ENCODE results near the gene APCDD1. TPM values are rescaled to one million over a fixed set of nuclear protein-coding genes. Genes with fewer than 3 reads are reported as not detected.

APCDD1 gene
- total RNA-seq, 2 experiments from 2014 or later, result not detected

DNA sequence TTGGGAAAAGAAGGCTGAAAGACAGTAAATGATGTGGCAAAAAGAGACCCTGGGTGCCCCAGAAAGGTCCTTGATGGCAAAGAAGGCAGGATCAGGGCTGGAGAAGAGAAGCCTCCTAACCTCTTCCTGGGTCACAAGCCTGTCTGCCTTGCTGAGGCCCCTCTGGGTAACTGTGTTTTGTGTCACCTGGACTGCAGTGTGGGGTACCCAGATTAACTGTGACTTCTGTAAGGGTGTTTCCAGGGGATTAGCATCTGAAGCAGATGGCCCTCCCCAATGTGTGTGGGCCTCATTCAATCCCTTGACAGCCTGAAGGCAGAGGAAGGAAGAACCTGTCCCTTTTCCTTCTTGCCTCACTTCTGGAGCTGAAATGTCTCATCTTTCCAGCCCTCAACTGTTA is 35.6 kb upstream of the APCDD1 start:
- Mint-ChIP-seq H3K4me3 (no peak overlapping the region), H3K27ac (no peak overlapping the region), H3K27me3 (no peaks in the 10 kb centered on the region), H3K36me3 (ENCODE audit: low read depth) (no peaks in the 10 kb centered on the region), H3K4me1 (no peaks in the 10 kb centered on the region), H3K9me3 (no peaks in the 10 kb centered on the region)
- ChIA-PET CTCF (interaction anchor here (0.6 to 0.7 kb wide), 2 partner anchors 10 to 645 kb away, joined by 3 to 4 read pairs; no protein-coding TSS in a partner anchor), POLR2A (no interaction called here)
- DNase-seq, result no peak

DNA sequence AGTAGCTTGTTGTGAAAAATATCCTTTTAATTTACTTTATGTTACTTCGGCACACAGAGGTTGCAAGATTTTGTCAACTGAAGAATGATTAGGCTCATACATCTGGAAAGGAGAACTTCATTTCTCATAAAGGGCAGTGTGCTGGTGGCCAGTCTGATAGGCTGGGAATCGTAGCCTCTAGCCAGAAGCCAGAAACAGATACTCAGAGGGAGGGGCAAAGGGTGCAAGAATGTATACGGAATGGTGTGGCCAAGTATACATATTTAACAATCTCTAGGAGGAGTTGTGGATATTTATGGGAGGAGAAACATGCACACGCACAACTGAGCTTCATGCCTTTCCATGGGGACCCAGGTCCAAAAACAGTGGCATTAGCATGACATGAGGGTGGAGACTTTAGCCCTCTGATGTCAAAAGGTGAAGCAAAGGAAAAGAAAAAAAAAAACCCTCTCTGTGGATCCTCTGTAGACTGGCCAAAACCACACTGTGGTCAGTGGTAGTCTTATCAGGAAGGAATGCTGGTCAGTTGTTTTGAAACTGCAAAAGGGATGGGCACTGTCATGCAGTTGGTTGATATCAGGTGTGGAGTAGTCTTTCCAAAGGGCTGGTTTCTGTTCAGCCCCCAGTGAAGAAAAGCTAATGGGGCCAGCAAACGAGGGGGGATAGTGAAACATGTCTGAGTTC is 34.9 kb upstream of the APCDD1 start:
- Mint-ChIP-seq H3K27me3 (no peaks in the 10 kb centered on the region), H3K27ac (no peak overlapping the region), H3K9me3 (no peaks in the 10 kb centered on the region), H3K36me3 (ENCODE audit: low read depth) (no peaks in the 10 kb centered on the region), H3K4me3 (no peak overlapping the region), H3K4me1 (no peaks in the 10 kb centered on the region)
- ChIA-PET POLR2A (no interaction called here), CTCF (no interaction called here)
- DNase-seq, result no peak

DNA sequence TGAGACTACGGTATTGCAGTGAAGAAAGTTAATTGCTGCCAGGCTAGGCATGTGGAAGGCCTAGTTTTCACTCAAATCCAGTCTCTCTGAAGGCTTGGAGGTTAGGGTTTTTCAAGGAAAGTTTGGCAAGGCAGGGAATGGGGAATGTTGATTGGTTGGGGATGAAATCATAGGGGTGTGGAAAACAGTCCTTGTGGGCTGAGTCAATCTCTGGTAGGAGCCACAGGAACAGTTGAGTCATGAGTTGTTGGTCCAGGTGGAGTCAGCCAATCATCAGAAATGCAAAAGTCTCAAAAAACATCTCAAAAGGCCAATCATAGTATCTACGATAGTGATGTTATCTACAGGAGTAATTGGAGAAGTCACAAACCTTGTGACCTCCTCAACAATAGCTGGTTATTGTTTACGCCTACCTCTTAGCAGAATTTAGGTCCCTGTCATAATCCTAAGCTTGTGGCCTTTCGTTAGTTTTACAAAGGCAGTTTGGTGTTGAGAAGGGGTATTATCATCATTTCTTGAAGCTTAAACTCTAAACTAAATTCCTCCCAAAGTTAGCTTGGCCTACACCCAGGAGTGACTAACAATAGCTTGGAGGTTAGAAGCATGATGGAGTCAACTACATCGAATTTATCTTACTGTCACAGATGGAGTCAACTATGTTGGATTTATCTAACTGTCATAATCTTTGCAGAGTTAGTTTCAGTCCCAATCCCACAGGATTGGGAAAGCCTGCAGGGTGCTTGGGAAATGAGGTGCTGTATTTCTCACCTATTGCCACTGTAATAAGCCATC is 33.7 kb upstream of the APCDD1 start:
- Mint-ChIP-seq H3K27me3 (peaks cover 2% of the 10 kb centered on the region), H3K4me1 (no peaks in the 10 kb centered on the region), H3K36me3 (ENCODE audit: low read depth) (no peaks in the 10 kb centered on the region), H3K9me3 (no peaks in the 10 kb centered on the region), H3K4me3 (no peak overlapping the region), H3K27ac (no peak overlapping the region)
- ChIA-PET CTCF (no interaction called here), POLR2A (no interaction called here)
- DNase-seq, result no peak

DNA sequence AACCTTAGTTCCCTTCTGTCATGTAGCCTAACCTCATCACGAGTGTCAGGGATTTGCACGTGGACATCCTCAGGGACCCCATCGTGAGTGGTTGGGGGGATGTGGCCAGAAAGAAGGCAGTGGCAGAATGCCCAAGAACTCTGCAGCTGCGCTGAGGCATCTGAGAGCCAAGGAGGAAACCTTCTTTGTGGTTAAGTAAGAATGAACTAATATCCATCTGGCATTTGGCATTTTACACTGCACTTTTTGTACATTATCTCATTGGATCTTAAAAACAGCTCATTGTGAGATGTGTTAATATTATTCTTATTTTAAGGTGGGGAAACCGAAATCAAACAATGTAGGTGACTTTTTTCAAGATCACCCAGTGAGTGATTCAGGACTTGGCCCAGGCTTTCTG is 32.6 kb upstream of the APCDD1 start:
- ChIA-PET POLR2A (no interaction called here), CTCF (no interaction called here)
- no peak overlapping the region for H3K27ac Mint-ChIP-seq
- H3K27me3 Mint-ChIP-seq, result peaks cover 2% of the 10 kb centered on the region
- H3K4me1 Mint-ChIP-seq, result no peaks in the 10 kb centered on the region
- H3K36me3 Mint-ChIP-seq (ENCODE audit: low read depth), result no peaks in the 10 kb centered on the region
- no peaks in the 10 kb centered on the region for H3K9me3 Mint-ChIP-seq
- no peak for DNase-seq
- H3K4me3 Mint-ChIP-seq, result no peak overlapping the region

DNA sequence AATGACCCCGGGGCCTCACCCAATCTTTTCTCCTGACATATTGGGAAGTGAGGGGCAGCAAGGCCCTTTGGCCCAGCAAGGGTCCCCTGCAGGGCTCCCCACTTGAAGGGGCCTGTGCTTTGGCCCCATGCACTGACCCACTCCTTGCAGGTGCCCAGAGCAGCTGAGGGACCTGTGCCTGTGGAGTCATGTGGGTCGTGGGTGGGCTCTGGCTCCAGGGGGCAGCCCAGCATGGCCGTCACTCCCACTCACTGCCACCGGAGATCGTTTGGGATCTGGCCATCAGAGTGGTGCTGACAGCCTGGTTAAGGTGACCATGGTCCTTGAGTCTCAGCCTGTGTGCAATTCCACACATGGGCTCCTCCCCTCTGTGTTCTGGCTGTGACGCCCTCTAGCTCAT is 31.7 kb upstream of the APCDD1 start:
- Mint-ChIP-seq H3K9me3 (no peaks in the 10 kb centered on the region), H3K27me3 (peaks cover 2% of the 10 kb centered on the region), H3K4me3 (no peak overlapping the region), H3K4me1 (no peaks in the 10 kb centered on the region), H3K36me3 (ENCODE audit: low read depth) (no peaks in the 10 kb centered on the region), H3K27ac (no peak overlapping the region)
- CTCF ChIA-PET, result no interaction called here
- no peak for DNase-seq
- POLR2A ChIA-PET, result no interaction called here

DNA sequence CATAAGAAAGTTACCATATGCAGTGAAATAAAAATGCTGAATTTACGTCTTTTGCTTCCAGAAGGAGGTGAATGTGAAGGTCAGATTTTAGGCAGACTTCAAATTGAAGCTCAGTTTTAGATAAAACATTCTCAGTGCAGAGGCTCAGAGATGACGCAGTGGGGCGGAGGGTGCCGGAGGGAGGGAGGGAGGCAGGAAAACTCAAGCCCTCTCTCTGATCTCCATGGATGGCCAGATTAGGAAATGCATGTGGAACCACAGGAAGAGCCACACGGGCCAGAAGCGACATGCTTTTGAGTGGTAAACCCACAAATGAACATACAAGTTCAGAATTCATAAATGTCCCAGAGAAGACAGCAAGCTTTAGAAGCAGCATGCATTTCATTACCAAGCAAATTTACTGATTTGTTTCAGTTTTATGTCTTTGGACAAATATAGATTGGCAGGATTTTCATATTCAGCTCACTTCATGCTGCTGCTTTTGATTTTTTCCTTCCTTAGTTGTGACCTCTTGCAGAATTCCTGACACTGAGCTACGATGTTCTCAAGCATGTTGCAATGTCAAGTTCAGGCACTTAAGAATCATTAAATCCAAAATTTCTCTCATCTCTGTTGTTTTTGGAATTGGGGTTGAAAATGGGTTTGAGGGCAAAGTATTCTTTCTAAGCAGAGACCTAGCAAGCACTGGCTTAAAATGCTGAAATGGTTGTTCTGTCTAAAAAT is 29.7 kb upstream of the APCDD1 start:
- no peak for DNase-seq
- POLR2A ChIA-PET, result no interaction called here
- no peak overlapping the region for H3K4me3 Mint-ChIP-seq
- CTCF ChIA-PET, result no interaction called here
- no peaks in the 10 kb centered on the region for H3K36me3 Mint-ChIP-seq (ENCODE audit: low read depth)
- no peak overlapping the region for H3K27ac Mint-ChIP-seq
- H3K4me1 Mint-ChIP-seq, result no peaks in the 10 kb centered on the region
- peaks cover 2% of the 10 kb centered on the region for H3K27me3 Mint-ChIP-seq
- H3K9me3 Mint-ChIP-seq, result no peaks in the 10 kb centered on the region

DNA sequence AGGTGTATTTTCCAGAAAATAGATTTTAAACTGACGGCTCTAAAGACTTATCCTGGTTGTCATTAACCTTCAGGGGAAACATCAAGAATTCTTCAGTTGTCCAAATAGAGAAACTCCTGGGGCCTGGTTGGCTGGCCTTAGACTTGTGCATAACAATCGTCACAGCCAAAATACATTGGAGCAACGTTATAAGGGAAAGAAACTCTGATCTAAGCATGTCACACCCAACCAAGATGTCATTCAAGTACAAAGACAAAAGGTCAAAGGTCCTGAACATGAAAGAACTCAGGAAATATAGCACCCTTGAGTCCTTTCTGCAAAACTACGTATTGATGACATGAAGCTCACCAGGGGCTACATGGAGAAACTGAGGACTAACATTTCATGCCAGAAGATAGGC is 23.8 kb upstream of the APCDD1 start:
- H3K4me3 Mint-ChIP-seq, result no peak overlapping the region
- H3K36me3 Mint-ChIP-seq (ENCODE audit: low read depth), result no peaks in the 10 kb centered on the region
- H3K27ac Mint-ChIP-seq, result no peak overlapping the region
- DNase-seq, result no peak
- ChIA-PET CTCF (no interaction called here), POLR2A (no interaction called here)
- peaks cover 4% of the 10 kb centered on the region for H3K27me3 Mint-ChIP-seq
- no peaks in the 10 kb centered on the region for H3K9me3 Mint-ChIP-seq
- H3K4me1 Mint-ChIP-seq, result no peaks in the 10 kb centered on the region

DNA sequence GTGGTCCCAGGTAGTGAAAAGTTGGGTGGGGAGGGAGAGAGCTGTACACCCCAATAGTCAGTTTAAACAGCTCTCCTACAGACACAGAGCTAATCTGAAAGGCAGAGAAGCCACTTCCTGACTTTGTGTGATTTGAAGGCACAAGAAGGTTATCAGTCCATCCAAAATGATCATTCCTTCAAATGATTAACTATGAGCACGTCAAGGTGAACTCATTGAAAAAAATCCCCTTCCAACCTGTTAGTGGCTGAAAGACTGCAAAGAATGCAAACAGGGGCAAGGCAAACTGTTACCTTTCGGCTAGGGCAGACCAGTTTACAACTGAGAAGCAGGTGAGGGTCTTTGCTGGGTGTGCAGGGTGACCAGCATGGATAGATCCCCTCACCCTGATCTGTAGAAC is 22.8 kb upstream of the APCDD1 start:
- H3K4me1 Mint-ChIP-seq, result no peaks in the 10 kb centered on the region
- POLR2A ChIA-PET, result no interaction called here
- CTCF ChIA-PET, result no interaction called here
- no peak overlapping the region for H3K27ac Mint-ChIP-seq
- peaks cover 4% of the 10 kb centered on the region for H3K27me3 Mint-ChIP-seq
- H3K4me3 Mint-ChIP-seq, result no peak overlapping the region
- H3K9me3 Mint-ChIP-seq, result no peaks in the 10 kb centered on the region
- no peaks in the 10 kb centered on the region for H3K36me3 Mint-ChIP-seq (ENCODE audit: low read depth)
- DNase-seq, result no peak

DNA sequence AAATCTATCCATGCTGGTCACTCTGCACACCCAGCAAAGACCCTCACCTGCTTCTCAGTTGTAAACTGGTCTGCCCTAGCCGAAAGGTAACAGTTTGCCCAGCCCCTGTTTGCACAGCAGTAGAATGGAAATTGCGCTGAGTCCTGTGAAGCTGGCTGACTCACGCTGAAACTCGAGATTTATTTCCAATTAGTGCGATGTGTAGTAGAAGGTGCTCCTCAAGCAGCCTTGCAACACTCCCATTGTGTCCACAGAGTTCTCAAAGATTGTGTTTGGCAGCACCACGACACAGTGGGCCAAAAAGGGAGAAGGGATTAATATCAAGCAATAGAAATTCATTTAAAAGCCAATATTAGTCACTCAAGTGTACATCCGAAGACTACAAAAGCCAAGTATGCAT is 21.7 kb upstream of the APCDD1 start:
- Mint-ChIP-seq H3K4me1 (no peaks in the 10 kb centered on the region), H3K27ac (no peak overlapping the region), H3K9me3 (no peaks in the 10 kb centered on the region), H3K4me3 (no peak overlapping the region), H3K36me3 (ENCODE audit: low read depth) (no peaks in the 10 kb centered on the region), H3K27me3 (peaks cover 4% of the 10 kb centered on the region)
- POLR2A ChIA-PET, result interaction anchor here (0.5 kb wide), 1 partner anchor 72 kb away, joined by 5 read pairs; no protein-coding TSS in a partner anchor
- no peak for DNase-seq
- CTCF ChIA-PET, result no interaction called here

DNA sequence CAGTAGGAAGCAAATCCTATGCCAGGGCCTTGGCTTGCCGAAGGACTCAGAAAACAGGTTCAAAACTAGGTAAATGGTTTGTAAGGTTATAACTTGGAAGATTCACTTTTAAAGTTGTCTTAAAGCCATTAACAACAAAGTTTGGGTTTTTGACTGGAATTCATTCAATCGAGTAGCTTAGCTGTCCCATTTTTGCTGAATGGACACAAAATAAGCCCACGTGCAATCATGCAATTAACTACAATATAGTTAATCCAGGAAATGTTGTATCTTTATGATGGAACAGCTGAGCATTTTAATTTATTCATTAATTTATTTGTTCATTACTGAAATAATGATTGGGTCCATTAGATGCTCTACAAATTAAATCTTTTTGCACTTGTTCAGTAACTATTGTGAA is 18.3 kb upstream of the APCDD1 start:
- H3K27ac Mint-ChIP-seq, result no peak overlapping the region
- H3K27me3 Mint-ChIP-seq, result peaks cover 3% of the 10 kb centered on the region
- no peak overlapping the region for H3K4me3 Mint-ChIP-seq
- DNase-seq, result no peak
- no peaks in the 10 kb centered on the region for H3K36me3 Mint-ChIP-seq (ENCODE audit: low read depth)
- CTCF ChIA-PET, result no interaction called here
- POLR2A ChIA-PET, result no interaction called here
- H3K4me1 Mint-ChIP-seq, result no peaks in the 10 kb centered on the region
- no peaks in the 10 kb centered on the region for H3K9me3 Mint-ChIP-seq

DNA sequence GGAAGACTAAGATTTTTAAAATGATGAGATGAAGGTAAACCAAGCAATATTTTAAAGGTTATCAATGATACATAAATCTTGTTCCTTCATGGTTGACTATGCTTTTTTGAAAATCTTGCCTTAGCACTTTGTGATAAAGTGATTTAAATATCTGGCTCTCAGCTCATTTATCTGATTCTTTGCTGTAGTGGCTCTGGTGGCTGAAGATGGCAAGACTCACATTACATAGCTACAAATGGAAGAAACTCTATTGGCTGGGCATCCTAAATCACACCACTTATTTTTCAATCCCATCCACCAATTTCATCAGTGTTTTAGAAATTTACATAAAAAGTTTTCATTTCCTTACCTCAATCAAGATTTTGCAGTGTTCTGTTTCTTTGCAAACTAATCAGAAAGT is 16.6 kb upstream of the APCDD1 start:
- Mint-ChIP-seq H3K4me1 (no peaks in the 10 kb centered on the region), H3K4me3 (no peak overlapping the region), H3K27me3 (peaks cover 6% of the 10 kb centered on the region), H3K9me3 (no peaks in the 10 kb centered on the region), H3K27ac (no peak overlapping the region), H3K36me3 (ENCODE audit: low read depth) (no peaks in the 10 kb centered on the region)
- DNase-seq, result peak; percentile 15
- POLR2A ChIA-PET, result no interaction called here
- CTCF ChIA-PET, result no interaction called here

DNA sequence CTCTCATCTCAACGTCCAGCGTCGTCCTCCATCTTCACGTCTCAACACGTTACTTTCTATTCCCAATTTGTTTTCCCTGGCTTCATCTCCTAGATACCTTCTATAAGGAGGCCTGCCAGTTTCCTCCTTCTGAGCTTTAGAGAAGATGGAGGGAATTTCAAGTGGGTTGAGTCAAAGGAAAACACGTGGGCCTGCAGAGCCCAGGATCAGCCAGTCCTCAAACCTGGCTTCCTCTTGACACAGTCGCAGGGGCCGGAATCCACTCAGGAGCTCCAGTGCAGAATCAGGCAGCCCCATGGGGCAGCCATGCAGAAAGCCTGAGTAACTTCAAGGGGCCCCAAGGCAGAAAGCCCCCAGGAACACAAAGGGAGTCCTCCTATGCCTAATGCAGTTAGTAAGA is 14.5 kb upstream of the APCDD1 start:
- Mint-ChIP-seq H3K4me3 (no peak overlapping the region), H3K9me3 (no peaks in the 10 kb centered on the region), H3K36me3 (ENCODE audit: low read depth) (no peaks in the 10 kb centered on the region), H3K27me3 (peaks cover 12% of the 10 kb centered on the region), H3K27ac (no peak overlapping the region), H3K4me1 (no peaks in the 10 kb centered on the region)
- no peak for DNase-seq
- POLR2A ChIA-PET, result no interaction called here
- CTCF ChIA-PET, result interaction anchor here (1.6 kb wide), 1 partner anchor 27 kb away, joined by 4 read pairs; no protein-coding TSS in a partner anchor

DNA sequence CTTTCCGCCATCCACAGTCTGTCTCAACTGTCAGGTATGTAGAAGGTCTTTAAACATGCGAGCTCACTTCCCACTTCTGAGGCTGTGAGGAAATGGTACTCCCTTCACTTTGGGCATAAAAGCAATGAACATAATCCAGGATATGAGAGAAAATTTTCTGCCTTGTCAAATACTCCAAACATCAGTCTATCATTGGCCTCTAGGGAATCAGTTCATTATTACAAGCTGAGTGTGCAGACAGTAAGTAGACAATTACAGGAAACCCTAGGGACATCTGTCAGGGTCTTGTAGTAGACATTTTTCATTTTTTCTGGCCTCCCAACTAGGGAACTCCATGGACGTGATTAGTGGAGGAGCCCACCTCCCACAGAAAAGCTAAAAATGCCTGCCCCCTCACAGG is 13.6 kb upstream of the APCDD1 start:
- Mint-ChIP-seq H3K4me3 (no peak overlapping the region), H3K27ac (no peak overlapping the region), H3K36me3 (ENCODE audit: low read depth) (no peaks in the 10 kb centered on the region), H3K9me3 (no peaks in the 10 kb centered on the region), H3K4me1 (no peaks in the 10 kb centered on the region), H3K27me3 (peaks cover 9% of the 10 kb centered on the region)
- ChIA-PET POLR2A (no interaction called here), CTCF (interaction anchor here (0.9 to 1.6 kb wide), 2 partner anchors 28 to 38 kb away, joined by 3 to 4 read pairs; no protein-coding TSS in a partner anchor)
- no peak for DNase-seq
